Measurements from ENCODE around the gene SCYL1.
A peak's percentile ranks its signal among the peaks of the same experiment; 100 is the strongest.

Gene SCYL1

DNA sequence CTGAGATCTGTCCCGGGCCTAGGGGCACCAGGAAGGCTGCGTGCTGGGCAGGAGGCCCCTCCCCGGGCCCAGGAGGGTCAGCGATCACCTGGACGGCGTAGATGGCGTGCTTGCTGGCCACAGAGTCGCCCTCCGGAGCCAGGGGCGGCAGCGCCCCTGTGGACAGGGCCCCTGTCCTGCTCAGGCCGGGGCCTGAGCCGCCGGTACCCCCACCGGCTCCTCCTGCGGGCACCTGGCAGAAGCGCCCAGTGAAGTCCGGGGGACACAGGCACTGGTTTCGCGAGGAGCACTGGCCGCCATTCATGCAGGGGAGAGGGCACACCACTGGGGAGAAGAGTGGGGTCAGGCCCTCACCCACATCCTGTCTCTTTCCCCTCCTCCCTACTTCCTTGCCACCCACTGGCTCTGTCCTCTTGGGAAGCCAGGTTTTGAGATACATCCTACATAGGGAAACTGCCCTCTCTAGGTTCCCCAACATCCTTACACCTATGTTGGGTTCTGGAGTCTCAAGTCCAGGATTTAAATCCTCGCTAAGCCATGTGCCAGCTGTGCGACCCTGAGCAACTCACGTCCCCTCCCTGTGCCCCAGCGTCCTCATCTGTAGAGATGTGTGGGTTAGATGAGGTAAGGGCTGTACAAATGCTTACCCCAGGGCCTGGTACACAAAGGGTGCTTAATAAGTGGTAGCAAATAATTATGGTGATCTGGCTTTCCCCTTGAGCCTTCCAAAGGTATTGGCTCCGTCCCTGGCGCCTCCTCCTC, 29.4 kb downstream of the SCYL1 start:
- no peak for DNase-seq (ENCODE audit: low read depth in 2 of 2)
- H3K4me3 ChIP-seq (replicated peaks in 1 of 2; ENCODE audit: low read depth in 2 of 2, low read length in 2 of 2): no peak overlapping the region
- TF ChIP-seq, protein P1, sequence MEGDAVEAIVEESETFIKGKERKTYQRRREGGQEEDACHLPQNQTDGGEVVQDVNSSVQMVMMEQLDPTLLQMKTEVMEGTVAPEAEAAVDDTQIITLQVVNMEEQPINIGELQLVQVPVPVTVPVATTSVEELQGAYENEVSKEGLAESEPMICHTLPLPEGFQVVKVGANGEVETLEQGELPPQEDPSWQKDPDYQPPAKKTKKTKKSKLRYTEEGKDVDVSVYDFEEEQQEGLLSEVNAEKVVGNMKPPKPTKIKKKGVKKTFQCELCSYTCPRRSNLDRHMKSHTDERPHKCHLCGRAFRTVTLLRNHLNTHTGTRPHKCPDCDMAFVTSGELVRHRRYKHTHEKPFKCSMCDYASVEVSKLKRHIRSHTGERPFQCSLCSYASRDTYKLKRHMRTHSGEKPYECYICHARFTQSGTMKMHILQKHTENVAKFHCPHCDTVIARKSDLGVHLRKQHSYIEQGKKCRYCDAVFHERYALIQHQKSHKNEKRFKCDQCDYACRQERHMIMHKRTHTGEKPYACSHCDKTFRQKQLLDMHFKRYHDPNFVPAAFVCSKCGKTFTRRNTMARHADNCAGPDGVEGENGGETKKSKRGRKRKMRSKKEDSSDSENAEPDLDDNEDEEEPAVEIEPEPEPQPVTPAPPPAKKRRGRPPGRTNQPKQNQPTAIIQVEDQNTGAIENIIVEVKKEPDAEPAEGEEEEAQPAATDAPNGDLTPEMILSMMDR (IDR thresholded peaks at IDR 0.05; ENCODE audit: low read depth, low read length): no peak

DNA sequence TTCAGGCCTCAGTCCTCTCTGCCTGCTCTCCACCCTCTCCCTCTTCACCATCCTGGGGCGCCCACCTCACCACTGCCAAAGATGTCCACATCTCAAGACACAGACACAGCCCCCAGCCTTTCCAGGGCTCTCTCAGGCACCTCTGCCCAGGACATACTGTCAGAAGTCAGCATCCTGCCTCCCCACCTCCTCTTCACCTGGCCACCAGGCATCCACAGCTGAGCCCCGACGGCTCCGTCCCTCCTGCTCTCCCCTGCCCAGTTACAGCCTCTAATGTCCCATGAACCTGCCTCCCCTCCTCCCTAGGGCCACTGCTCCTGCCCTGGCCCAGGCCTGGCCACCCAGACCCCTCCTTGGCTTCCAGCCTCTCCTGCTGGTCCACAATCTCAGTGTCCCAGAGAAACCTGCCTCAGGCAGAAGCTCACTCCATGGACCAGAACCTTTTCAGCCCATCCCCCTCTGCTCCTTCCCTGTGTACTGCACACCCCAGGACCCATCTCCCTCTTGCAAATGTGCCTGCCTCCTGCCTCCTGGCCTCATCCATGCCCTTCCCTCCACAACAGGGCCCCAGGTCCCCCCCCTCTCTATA, 30.1 kb downstream of the SCYL1 start:
- TF ChIP-seq, protein P1 (IDR thresholded peaks at IDR 0.05; ENCODE audit: low read depth, low read length): no peak
- no peak overlapping the region for H3K4me3 ChIP-seq (replicated peaks in 1 of 2; ENCODE audit: low read depth in 2 of 2, low read length in 2 of 2)
- no peak for DNase-seq (ENCODE audit: low read depth in 2 of 2)

DNA sequence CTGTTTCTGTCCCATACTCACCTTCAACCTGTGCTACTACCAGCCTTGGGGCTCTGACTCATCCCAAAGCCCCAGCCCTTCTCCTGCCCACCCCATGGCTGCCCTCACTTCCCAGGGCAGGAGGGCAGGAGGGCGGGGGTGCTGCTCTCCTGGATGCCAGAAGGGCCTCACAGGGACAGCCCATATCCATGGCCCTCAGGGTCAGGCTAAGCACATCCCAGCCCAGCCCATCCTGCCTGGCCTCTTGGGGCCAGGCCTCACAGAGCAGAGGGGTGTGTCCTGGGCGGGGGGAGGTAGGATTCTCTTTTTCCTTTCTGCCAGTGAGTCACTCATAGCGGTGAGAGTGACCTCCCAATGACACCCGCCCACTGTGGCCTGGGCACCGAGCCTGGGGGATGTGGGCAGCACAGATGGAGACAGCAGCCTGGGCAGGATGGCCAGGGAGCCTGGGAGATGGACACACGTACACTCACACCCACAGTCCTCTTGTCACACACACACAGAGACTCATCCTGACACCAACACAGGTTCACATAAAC, 30.9 kb downstream of the SCYL1 start:
- no peak overlapping the region for H3K4me3 ChIP-seq (replicated peaks in 1 of 2; ENCODE audit: low read depth in 2 of 2, low read length in 2 of 2)
- DNase-seq (ENCODE audit: low read depth in 2 of 2): peak; percentile 82 to 83
- TF ChIP-seq, protein P1 (IDR thresholded peaks at IDR 0.05; ENCODE audit: low read depth, low read length): no peak

DNA sequence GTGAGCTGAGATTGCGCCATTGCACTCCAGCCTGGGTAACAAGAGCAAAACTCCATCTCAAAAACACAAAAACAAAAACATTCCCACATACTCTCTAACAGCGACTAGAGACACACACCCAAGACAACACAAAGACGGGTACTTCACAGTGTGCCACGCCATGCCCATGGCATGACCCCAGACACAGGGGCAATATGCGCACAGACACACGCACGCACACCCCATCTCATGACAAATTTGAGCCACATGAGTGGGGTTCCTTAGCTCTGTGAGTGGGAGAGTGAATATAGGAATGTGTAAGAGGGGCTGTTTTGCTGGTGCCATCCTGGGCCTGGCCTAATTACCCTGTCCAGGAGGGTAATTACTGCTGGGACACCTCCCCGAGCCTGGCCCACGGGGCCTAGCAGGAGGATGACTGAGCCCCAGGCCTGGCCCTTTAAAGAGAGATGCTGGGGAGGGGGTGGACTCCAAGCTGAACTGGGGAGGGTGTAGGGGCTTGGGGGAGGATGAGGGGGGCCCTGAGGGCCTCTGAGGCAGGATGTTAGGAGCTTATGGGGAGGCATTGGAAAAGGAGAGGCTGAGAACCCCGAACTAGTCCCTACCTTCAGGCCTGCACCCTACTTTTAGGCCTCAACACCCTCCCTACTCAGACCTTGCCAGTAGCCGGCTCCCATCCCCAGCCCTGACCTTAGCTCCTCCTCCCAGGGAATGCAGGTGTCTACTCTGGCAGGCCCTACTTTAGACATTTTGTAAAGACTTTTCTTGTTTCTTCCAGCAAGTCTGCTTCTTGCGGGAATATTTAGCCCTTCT, 31.8 kb downstream of the SCYL1 start:
- DNase-seq (ENCODE audit: low read depth in 2 of 2): no peak
- TF ChIP-seq, protein P1 (IDR thresholded peaks at IDR 0.05; ENCODE audit: low read depth, low read length): no peak
- peak overlapping the region; percentile 58 to 61 for H3K4me3 ChIP-seq (replicated peaks in 1 of 2; ENCODE audit: low read depth in 2 of 2, low read length in 2 of 2)

DNA sequence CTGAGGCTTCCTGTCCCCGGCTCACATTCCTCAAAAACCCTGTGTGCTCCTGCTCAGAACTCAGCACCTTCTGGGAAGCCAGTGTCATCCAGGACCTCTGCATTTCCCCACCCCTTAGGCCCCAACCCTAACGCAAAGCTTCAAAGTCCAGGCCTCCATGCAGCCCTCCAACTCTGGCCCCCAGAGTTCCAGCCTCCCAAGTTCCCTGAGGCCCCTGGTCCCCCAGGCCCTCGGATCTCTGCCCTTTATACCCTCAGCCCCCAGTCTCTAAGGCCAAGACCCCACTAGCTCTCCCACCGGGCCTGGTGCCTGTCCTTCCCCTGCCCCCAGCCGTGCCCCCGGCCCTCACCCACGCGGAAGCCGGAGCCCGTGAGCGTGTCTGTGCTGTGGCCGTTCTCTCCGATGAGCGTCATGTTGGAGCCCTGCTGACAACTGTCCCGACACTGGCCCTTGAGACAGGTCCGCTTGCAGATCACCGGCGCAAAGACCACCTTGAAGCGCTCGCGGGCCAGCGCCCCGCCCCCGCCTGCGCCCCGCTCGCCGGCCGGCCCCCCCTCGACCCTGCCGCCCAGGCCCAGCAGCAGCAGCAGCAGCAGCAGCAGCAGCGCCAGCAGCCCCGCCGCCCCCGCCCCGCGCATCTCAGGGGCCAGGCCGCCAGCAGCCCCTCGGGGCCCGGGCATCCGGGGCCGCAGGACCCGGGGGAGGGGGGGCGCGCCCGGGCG, 32.6 kb downstream of the SCYL1 start:
- TF ChIP-seq, protein P1 (IDR thresholded peaks at IDR 0.05; ENCODE audit: low read depth, low read length): no peak
- no peak for DNase-seq (ENCODE audit: low read depth in 2 of 2)
- H3K4me3 ChIP-seq (replicated peaks in 1 of 2; ENCODE audit: low read depth in 2 of 2, low read length in 2 of 2): peak overlapping the region; percentile 58 to 61
